ENCODE data around the gene NSUN6. TPM values are rescaled to one million over a fixed set of nuclear protein-coding genes. Genes with fewer than 3 reads are reported as not detected.

NSUN6 gene
- total RNA-seq, 2 donors from 2014 or later = 8.3 to 13.1 TPM

GRCh38 chr10:18497806-18498369 lies 153.5 kb downstream of the NSUN6 start:
- TF ChIP-seq CTCF (IDR thresholded peaks at IDR 0.05) = no peak
- H3K4me3 ChIP-seq = no peak overlapping the region
- no peak overlapping the region for H3K9ac ChIP-seq (ENCODE audit: low read depth in 2 of 2, low read length in 2 of 2)
- no peaks in the 10 kb centered on the region for H3K4me1 ChIP-seq
- no peak overlapping the region for H3K27ac ChIP-seq
- no peaks in the 10 kb centered on the region for H3K9me3 ChIP-seq
- intact Hi-C loops (cut with DNase I) = no loop called here
- DNase-seq = no peak
- H3K36me3 ChIP-seq = no peaks in the 10 kb centered on the region
- no peaks in the 10 kb centered on the region for H3K27me3 ChIP-seq

Other genes with a start within 250 kb of the NSUN6 start
- gene ARL5B, start 7.8 kb upstream of the NSUN6 start, total RNA-seq = 10 to 100 TPM; 14.0 to 31.2 TPM